HG02798 (cell line): ENCODE results near the gene PRSS50.
"Not testable (repeated sequence)": the region's sequence is repeated elsewhere in the genome, so short reads cannot be mapped to it uniquely, and the experiment has no call there.

ENCODE experiments used
- ATAC-seq: cut with Tn5 transposase; IDR thresholded peaks from one replicate; pipeline ENCODE4 v1.9.1; 2021; ENCODE audit warnings: mild to moderate bottlenecking; ENCODE audit not compliant: unreplicated experiment, poor library complexity

The PRSS50 gene, protein sequence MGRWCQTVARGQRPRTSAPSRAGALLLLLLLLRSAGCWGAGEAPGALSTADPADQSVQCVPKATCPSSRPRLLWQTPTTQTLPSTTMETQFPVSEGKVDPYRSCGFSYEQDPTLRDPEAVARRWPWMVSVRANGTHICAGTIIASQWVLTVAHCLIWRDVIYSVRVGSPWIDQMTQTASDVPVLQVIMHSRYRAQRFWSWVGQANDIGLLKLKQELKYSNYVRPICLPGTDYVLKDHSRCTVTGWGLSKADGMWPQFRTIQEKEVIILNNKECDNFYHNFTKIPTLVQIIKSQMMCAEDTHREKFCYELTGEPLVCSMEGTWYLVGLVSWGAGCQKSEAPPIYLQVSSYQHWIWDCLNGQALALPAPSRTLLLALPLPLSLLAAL

DNA sequence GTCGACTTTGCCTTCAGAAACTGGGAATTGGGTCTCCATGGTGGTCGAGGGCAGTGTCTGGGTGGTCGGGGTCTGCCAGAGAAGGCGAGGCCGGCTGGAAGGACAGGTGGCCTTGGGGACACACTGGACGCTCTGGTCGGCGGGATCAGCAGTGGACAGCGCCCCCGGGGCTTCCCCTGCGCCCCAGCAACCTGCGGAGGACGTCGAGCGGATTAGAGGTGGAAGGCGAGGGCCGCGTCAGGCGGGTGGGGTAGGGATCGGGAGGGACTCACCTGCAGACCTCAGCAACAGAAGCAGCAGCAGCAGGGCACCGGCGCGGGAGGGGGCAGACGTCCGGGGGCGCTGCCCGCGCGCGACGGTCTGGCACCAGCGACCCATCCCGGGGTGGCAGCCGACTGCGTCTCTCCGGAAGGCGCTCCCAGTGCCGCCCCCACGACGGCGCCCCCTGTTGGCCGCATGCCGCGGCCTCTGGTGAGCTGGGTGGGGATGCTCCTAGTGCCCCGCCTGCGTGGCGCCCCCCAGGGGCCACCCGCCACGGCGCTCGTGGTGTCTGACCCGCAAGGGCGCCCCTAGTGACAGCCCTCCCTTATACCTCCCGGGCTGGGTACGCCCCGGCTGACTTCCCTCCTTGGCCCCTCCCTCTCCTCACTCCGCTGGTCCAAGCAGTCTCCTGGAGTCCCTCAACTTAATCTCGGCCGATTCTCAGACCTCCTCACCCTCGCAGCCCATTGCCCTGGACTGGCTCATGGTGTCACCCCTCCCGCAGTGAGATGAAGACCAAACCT is at the start of gene PRSS50:
Gene PRSS50, minus strand, starts transcription at position 423 of the 785 bp plus-strand sequence. Its CDS starts 45 bp downstream, at position 378.
- ATAC-seq: no peak

DNA sequence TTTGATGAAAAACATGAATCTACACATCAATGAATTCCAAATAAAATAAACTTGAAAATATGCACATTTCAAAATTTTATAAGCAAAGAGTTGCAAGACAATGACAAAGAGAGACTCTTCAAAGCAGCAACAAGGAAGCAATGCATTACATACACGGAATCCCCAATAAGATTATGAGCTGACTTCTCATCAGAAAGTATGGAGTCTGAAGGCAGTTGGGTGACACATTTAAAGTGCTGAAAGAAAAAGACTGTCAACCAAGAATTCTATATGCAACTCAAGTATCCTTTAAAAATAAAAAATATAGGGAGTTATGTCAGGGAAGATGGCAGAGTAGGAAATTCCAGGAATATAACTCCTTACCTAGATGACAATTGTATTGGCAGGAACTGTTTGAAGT is 46.5 kb upstream of the PRSS50 start:
- ATAC-seq: no peak

DNA sequence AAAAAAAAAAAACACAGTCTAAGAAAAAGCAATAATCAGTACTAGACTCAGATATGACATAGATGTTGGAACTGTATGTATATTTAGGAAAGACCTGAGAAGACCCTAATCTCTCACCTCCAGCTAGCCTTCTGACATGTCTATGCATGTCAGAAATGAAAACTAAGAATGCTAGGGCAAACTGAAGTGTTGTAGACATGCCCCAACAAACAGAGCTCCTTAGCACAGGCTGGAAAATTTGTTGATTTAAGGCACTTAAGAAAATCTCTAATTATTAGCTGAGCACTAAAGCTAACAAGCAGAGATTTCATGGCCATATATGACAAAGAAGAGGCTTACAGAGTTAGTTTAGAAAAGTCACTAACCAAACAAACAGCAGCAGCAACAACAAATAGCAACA is 45.5 kb upstream of the PRSS50 start:
- ATAC-seq: no peak

DNA sequence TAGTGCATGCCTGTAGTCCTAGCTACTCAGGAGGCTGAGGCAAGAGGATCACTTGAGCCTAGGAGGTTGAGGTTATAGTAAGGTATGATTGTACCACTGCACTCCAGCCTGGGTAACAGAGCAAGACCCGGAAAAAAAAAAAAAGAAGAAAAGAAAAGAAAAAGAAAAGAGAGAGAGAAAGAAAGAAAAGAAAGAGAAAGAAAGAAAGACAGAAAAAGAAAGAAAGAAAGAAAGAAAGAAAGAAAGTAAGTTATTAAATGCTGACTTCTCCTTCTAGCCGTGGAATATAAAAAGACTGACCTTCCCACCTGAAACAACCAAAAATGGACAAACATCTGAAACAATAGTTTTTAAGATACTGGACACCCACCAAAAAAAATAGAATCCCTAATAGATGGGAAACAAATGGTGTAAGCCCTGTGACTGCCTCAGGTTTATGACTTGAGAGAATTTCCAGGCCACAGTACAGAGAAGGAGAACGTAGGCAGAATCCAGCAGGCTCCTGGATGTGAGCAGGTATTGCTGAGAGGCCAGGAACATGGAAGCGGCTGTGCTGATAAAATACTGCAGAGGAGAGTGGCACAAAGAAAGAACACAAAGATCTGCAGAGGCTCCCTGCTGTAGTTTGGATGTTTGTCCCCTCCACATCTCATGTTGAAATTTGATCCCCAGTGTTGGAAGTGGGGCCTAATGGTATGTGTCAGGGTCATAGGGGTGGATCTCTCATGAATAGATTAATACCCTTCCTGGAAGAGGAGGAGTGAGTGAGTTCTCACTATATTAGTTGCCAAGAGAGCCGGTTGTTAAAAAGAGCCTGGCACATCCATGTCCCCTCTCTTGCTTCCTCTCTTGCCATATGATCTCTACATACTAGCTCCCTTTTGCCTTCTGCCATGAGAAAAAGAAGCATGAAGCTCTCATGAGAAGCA is 41.8 kb upstream of the PRSS50 start:
- ATAC-seq: no peak

DNA sequence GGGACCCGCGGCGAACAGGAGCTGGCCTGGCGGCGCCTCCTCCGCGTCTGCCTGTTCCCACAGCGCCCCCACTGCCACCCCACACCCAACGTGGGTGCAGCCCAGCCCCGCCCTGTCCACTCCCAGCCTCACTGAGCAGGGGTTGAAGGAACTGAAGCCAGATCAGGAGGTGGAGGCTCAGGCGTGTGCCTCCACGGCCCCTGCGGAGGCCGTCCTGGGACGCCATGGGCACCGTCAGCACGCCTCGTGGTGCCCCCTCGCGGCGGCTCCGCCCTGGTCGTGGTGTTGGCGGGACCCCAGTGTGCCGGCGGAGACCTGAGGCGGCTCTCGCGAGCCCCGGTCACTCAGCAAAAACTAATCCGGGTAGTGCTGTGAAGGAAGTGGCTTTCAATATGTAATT is 39.0 kb upstream of the PRSS50 start:
- no peak for ATAC-seq

DNA sequence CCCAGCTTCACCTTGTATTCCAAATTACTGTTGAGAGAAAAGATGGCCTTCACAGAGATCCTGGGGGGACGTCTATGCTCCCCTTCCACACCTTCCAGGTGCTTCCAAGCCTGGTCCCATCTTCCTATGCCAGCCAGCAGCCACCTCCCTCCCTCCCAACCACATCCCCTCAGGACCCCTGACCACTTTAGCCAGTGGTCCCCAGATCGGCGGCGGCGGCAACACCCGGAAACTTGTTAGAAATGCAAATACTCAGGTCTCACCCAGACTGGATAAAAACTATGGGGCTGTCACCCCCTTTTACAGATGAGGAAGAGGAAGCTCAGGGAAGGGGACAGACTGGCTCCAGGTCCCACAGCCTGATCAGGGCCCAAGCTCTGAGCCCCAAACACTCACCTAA is 38.0 kb upstream of the PRSS50 start:
- ATAC-seq: no peak

DNA sequence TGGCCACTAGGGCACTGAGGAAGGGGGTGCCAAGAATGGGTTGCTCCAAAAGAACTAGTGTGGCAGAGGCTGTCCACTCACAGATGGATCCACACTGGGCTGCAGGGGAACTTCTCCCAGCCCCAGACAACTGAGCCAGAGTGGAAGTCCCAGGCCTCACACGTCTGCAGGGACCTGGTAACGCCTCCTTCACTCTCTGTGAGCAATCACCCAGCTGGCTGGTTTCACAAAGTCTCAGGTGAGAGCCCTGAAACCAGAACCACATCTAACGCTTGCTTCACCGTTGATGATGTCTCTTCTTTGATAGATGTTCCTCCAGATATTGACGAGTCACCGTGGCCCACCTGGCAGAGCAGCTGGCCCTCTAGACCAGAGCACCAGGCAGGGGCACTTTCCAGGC is 35.5 kb upstream of the PRSS50 start:
- peak; percentile 60 for ATAC-seq

DNA sequence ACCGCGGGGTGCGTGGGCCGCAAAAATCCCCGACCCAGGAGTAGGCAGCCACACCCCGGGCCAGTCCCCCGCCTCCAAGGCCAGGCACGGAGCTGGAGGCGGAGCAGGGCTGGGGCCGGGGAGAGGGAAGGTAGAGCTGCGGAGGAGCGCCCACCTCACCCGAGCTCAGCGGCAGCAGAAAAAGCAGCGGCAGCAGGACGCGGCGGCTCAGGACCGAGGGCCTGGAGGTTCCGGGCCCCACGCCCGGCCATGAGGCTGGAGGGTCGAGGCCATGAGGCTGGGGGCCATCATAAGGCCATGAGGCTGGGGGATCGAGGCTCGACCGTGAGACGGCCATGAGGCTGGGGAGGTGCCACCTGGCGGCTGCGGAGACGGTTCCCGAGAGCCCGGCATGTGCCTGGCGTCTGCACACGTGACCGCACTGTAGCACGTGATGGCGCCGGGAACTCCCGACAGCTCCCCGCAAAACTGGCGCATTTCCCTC is 32.9 kb upstream of the PRSS50 start:
- no peak for ATAC-seq

DNA sequence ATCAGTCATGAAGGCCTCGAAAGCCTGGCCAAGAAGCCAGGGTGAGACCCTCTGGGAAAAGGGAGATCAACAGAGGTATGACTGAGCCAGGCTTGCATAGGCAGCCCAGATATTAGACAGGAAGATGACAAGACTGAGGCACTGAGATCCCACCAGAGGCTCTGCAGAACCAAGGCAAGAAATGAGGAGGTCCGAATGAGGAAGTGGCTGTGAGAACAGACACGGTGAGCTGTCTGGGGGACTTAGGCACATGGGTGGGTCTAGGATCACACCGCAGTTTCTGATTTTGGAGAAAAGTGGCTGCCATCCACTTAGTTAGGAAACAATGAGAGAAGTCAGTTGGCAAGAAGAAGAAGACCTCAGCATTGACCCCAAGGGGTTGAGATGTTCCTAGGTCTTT is 31.5 kb upstream of the PRSS50 start:
- ATAC-seq: no peak

DNA sequence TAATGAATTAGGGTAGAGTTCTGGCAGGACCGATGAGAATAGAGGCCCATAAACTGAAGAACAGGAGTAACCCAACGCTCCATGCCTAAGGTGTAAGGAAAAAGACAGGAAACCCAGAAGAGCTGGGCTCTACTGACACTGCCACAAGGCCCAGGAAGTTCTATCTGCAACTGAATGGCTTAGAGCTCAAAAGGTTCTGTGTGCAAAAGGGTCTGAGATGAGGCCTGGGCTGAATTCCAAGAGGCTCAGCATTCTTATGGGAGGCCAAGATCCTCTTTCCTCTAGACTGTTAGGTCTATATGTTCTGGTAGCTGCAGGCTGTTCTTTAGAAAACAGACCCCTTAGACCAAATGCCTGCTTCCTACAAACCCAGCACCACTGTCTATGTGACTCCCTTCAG is 30.5 kb upstream of the PRSS50 start:
- no peak for ATAC-seq

DNA sequence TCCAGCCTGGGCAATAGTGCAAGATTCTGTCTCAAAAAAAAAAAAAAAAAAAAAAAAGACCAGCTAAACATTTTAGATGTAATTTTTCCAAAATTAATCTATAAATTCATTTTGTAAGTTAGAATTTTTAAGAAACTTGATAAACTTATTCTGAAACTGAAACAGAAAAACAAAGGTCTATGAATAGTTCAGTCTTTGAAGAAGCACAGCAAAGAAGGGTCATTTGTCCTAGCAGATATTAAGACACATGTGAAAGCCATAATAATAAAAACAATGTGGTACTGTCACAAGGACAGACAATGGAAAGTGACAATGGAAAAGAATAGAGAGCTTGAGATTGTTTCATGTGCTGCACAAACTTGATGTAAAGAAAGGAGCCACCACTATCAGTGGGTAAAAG is 29.0 kb upstream of the PRSS50 start:
- no peak for ATAC-seq

DNA sequence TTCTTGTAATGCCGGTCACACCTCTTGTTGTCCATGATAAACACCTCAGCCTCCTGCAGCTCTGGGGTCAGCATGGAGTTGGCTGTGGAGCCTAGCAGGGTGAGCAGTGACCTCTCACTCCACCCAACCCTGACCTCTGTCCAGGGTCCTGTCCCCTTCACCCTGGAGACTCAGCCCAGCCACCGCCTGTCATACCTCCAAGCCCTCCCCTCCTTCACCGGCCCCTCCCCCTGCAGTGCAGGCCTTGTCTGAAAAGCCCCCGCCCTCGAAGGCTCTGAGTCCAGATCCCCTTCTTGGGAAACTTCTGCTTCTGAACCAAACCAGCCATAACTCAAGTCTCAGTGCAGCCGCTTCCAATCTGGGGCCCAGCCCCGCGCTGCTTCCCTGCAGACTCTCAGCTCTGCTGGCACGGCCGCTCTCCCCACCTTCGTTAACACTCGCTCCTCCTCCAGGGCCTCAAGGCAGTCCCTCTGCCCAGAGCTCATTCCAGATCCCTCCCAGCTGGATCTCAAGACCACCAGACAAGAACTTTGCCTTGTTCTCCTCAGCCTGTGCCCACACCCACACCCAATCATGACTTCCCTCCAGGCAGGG is 25.4 kb upstream of the PRSS50 start:
- ATAC-seq: no peak

DNA sequence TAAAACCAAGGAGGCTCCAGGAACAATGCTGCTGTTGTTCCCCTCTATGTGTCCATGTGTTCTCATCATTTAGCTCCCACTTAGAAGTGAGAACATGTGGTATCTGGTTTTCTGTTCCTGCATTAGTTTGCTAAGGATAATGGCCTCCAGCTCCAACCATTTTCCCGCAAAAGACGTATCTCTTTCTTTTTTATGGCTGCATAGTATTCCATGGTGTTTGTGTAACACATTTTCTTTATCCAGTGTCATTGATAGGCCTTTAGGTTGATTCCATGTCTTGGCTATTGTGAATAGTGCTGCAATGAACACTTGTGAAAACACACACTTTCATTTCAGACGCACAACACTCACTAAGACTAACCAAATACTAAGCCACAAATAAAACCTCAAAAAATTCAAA is 21.9 kb upstream of the PRSS50 start:
- ATAC-seq: not testable (repeated sequence)

DNA sequence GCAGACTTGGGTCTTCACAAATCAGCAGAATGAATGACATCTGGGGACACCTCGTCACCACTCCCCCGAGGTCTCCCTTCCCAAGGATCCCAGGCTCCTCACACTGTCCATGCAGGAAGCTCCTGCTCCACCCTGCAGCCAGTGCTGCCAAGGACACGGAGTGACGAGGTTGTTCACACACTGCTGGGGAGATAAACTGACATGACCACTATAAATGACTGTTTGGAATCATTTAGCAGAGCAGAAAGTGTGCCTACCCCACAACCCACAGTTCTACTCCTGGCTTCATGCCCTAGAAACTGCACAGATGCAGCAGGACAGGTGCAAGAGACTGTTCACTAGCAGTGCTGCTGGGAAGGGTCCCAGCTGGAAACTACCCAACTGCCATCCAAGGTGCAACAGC is 19.7 kb upstream of the PRSS50 start:
- ATAC-seq: no peak

DNA sequence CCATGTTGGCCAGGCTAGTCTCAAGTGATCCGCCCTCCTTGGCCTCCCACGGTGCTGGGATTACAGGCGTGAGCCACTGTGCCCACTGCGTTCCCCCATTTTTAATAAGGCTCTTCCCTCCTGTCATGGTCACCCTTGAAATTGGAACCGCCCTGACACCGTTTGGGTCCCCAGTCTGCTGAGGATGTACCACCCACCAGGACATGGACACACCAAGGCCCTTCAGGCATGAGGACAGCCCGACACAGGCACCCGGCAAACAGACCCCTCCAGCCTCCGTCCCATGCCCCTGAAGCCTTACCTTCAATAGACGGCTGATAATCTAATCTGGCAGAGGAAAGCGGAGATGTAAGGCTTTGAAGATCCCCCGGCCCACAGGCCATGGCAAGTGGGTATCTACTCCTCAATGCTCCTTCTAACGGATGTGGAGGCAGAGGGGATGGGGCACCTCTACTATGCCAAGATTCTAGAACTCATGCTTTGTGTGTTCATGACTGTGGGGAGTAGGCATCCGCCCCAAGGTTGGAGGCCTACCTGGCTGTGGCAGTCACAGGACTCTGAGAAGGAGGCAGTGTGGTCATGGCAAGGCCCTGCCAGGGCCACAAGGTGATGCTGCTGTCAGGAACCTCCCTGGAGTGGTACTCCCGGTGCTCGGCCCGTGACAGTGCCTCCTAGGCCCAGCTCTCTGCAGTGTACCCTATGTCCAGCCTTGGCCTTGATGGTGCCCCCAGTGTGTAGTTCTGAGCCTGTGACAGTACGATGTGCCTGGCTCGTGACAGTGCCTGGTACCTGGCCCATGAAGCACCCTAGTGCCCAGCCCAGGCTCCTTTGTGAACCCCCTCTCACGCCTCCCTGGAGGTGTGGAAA is 18.6 kb upstream of the PRSS50 start:
- ATAC-seq: no peak

DNA sequence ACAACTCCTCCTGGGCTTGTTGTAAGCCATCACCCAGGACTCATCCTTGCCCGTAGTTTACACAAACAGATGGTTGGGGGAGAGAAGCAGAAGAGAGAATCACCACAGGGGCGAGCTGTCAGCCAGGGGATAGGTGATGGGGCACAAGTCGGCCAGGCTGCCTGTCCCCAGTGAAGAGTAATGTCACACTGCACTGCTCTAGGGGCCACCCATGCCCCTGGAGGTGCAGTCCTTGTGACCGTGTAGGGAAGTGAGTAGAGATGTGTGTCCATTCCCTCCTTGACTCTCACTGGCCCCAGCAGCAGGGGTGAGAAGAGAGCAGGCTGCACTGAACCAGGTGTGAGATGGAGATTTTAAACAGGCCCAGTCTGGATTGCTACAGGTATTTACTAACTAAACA is 17.1 kb upstream of the PRSS50 start:
- no peak for ATAC-seq

DNA sequence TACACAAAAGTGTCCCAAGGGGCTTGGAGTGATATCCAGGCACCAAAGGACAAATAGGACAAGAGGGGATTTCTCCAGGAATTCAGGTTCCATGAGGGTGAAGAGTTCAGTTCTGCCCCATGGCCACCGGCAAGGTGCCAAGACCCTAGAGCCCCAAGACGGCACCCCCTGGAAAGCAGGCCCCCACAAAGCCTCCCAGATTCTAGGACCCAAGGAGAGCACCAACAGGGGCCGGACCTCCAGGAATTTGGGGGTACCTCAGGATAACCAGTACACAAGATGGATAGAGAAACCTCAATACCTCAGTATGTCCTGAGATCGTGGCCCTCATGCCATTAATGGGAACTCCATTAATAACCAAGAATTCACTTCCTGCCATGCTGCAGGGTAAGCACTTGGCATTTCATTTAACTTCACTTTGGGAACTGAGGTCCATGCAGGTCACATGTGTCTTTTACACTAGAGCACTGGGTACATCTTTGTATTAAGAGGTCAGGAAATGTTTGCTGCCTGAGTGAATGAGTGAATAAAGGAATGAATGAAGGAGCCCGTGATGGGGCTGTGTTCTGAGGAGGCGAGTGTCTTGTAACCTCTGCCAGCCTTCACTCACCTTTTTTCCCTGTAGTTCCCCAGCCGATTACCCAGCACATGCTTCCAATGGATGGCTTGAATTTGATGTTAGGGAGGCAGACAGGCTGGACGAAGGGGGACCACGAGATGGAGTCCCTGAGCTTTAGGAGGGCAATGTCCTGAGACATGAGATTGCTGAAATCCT is 15.5 kb upstream of the PRSS50 start:
- no peak for ATAC-seq

DNA sequence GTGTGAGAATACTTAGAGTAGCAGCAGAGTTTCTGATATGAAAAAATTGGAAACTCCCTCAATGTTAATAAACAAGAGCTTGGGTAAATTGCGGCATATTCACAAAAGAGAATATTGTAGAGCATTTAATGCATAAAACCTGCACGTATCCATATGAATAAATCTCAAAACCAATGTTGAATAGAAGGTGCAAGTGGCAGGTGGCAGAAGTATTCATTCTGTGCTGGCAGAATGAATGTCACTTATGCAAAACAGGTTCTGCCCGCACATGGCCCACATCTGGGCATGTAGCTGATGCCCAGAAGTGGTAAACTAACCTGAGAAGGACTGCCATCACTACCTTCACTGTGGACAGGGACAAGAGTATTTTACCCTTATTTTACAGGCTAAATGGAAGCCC is 14.1 kb upstream of the PRSS50 start:
- ATAC-seq: no peak
